ENCODE measurements around the gene GRIN3B.

GRIN3B gene

DNA sequence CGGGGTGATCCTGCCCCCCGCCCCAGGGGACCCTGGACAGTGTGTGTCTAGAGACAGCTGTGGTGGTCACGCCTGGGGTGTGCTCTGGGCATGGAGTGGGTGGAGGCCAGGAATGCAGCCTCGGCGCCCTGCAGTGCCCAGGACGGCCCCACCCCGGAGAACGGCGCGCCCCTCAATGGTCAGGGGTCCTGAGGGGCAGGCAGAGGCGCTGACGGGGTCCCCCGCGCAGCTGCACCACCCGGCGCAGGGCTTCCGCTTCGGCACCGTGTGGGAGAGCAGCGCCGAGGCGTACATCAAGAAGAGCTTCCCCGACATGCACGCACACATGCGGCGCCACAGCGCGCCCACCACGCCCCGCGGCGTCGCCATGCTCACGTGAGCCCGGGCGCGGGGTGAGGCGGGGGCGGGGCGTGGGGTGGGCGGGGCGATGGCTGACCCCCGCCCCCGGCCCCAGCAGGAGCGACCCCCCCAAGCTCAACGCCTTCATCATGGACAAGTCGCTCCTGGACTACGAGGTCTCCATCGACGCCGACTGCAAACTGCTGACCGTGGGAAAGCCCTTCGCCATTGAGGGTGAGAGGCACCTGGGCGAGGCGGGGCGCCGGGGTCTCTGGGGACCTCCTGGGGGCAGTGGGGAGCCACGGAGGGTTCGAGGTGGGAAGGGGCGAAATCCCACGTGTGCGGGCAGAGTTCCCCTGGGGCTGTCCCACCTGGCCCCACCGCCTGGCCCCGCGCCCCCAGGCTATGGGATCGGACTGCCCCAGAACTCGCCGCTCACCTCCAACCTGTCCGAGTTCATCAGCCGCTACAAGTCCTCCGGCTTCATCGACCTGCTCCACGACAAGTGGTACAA, 7.4 kb downstream of the GRIN3B start:
- no peak for DNase-seq (ENCODE audit: low spot score)

DNA sequence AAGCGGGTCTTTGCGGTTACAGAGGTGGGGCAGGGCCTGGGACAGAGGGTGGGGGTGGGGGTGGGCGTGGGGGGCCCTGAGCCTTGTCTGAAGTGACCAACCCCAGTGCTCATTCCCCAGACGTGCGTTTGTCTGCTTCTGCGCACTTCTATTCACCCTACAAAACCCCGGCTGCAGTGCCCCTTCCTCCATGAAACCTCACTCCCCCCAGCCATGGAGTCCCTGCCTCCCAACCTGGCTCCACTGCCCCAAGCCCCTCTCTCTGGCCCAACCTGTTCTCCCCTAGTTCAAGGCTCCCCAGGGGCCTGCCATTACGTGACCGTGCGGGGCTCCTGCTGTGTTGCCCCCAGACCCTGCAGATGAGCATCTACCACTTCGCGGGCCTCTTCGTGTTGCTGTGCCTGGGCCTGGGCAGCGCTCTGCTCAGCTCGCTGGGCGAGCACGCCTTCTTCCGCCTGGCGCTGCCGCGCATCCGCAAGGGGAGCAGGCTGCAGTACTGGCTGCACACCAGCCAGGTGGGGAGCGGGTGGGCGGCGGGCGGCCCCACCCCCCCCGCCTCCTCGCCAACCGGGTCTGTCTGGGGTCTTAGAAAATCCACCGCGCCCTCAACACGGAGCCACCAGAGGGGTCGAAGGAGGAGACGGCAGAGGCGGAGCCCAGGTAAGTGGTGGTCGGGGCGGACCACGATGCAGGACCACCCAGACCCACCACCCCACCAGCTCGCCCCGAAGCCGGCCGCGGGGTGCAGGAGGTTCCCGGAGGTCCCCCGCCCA, 8.2 kb downstream of the GRIN3B start:
- no peak for DNase-seq (ENCODE audit: low spot score)

DNA sequence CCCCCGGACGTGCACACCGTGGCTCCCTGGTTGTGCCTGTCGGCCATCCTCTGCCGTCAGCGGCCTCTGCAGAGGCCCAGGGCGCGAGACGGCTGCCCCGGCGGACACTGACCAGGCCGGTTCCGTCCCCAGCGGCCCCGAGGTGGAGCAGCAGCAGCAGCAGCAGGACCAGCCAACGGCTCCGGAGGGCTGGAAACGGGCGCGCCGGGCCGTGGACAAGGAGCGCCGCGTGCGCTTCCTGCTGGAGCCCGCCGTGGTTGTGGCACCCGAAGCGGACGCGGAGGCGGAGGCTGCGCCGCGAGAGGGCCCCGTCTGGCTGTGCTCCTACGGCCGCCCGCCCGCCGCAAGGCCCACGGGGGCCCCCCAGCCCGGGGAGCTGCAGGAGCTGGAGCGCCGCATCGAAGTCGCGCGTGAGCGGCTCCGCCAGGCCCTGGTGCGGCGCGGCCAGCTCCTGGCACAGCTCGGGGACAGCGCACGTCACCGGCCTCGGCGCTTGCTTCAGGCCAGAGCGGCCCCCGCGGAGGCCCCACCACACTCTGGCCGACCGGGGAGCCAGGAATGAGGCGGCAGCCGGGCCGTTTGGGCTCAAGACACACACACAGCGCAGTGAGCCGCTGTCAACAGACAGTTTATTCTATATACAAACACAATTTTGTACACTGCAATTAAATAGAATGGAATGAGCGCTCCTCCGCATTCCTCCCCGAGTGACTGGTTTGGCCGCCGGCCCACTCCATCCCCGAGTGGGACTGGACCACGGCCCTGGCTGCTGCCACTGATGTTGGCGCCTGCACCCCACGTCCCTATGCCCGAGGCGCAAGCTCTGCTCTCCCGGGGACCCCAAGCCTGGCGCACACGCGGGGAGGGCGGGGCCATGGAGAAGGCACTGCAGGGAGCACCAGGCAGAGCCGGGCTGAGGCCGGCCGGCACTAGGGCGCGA, 9.1 kb downstream of the GRIN3B start:
- no peak for DNase-seq (ENCODE audit: low spot score)

DNA sequence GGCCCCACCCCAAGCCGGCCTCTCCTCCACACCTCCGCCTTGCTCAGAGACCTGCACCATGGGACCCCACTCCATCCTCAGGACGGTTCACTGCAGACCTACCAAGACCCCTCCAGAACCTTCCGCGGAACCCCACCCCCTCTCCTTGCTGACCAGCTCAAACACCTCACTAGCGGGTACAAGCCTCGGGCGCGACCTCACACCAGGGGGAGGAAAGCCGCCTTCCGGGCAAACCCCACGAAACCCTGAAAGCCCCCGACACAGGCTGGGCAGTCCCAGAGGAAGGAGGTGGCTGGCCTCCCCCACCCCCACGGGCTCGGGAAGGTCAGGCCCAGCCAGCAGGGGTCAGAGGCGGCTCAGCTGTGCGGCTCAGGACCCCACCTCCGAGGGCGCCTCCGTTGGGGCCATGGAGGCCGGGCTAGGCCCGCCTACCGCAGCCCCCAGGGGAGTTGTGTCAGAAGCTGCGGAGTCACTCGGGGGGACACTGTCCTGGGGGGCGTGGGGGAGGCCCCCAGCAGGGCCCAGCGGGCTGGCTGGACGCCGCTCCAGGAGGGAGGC, 9.8 kb downstream of the GRIN3B start:
- DNase-seq (ENCODE audit: low spot score) = no peak

DNA sequence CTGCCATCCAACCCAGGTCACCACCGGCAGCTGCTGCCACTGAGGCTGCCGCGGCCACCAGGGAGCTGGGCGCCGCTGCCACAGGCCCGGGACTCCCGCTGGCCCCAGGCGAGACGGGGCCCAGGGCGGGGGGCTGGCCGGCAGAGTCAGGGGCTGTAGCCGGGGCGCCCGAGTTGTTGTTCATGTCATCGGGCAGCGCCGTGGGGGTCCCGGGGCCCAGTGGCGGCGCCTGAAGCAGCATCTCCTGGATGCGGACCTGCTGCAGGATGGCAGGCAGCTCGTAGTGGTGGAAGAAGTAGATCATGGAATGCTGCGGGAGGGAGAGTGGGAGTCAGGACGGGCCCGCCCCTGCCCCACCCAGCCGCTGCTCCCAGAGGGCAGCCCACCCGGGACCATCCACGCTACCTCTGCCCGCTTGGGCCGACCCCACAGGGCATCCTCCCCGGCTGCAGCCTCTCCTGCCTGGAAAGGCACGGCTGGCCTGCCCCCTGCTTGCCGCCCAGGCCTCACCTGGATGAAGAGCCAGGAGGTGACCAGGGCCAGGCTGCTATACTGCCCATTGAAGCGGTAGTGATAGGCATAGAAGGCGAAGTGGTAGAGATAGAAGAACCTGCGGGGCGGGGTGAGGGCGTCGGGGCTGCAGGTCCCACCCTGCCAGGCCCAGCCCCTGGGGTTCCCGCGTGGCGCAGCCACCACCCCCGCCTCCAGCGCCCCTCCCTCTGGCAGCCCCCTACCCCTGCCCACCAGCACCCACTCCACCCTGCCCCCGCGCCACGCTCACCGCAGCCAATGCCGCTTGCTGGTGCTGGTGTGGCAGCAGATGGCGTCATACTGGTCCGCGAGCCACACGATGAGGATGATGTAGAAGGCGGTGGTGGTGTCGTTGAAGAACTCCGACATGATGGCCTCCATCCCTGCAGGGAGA, 10.6 kb downstream of the GRIN3B start:
- DNase-seq (ENCODE audit: low spot score) = no peak

DNA sequence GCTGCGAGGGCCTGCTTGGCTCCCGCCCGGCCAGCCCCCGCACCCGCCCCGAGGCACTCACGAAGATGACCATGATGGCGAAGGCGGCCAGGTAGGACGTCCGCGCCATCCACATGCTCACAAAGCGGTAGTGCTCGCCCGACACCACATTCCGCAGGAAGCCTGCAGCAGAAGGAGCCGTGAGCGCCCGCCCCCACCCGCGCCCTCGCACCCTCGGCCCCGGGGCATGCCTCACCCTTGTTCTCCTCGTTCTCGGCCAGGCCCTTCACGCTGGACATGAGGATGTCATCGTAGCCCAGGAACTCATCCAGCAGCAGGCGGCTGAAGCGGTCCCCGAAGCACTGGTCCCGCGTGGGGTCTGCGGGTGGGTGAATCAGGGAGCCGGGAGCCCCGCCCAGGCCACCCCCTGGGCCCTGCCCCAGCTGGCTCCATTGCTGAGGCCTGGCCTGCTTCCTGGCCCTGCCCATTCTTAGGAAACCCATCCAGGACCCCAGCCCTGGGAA, 11.7 kb downstream of the GRIN3B start:
- no peak for DNase-seq (ENCODE audit: low spot score)

DNA sequence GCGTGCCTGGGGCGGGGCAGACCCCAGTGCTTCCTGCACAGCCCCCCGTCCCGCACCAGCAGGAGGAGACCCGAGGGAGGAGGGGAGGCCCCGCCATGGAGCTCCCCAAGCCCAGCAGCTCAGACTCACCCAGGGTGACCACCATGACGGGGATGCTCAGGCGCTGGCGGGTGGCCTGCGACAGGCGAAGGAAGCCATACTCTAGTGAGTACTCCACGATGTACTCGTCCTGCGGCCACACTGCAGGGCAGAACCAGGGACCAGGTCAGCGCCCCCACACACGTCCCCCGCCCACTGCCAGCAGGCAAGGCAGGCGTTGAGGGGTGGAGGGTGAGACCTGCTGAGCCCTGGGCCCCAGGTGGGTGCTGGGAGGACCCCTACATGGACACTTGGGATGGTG, 12.1 kb downstream of the GRIN3B start:
- no peak for DNase-seq (ENCODE audit: low spot score)

DNA sequence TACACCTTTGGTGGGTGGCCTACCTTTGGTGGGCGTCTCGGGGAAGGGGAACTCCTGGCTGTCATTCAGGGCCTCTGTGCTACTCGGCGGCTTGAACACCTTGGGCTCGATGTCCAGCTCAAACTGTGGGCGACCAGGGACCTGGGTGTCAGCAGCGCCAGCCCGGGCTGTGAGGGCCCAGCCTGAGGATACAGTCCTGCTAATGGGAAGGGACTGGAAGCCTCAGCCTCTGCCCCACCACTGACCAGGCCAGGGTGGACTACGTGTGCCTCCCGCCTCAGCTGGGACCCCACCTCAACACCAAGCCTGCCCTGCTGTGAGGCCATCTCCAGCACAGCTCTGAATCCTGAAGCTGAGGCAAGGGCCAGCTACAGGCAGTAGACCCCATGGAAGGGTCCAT, 13.0 kb downstream of the GRIN3B start:
- no peak for DNase-seq (ENCODE audit: low spot score)

DNA sequence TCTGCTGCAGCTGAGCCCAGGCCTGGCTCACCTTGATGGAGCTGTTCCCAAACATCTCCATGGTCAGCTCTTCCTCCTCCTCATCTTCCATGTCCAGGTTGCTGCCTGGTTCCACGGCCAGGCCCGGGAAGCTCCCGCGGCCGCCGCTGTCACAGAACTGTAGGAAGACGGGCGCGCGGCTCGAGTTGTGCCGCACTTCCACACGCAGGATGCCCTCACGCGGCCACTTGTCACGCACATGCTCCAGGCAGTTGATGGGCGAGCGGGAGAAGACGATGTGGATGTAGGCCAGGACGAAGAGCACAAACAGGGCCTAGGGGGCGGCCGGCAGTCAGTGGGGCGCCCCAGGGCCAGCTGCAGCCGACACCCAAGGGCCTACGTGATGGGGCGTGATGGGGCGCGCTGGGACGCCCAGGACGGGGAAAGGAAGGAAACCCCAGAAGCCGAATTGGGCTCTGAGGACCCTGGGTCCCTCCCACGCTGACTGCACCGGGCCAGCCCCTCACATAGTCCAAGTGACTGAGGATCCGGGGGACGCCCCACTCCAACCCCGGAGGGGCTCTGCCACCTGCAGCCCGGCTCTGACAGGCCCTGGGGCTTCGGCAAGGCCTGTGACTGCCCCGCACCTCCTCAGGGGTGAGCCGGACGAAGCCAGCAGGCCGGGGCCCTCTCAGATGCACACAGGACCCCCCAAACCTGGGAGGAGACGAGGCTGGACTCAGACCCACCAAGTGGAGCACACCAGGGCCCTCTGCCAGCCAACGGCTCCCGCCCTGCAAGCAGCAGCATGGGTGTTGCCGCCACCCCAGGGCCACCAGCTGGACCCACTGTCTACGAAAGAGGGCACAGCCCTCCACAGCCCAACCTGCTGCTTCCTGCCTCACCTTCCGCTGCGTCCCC, 14.2 kb downstream of the GRIN3B start:
- no peak for DNase-seq (ENCODE audit: low spot score)

DNA sequence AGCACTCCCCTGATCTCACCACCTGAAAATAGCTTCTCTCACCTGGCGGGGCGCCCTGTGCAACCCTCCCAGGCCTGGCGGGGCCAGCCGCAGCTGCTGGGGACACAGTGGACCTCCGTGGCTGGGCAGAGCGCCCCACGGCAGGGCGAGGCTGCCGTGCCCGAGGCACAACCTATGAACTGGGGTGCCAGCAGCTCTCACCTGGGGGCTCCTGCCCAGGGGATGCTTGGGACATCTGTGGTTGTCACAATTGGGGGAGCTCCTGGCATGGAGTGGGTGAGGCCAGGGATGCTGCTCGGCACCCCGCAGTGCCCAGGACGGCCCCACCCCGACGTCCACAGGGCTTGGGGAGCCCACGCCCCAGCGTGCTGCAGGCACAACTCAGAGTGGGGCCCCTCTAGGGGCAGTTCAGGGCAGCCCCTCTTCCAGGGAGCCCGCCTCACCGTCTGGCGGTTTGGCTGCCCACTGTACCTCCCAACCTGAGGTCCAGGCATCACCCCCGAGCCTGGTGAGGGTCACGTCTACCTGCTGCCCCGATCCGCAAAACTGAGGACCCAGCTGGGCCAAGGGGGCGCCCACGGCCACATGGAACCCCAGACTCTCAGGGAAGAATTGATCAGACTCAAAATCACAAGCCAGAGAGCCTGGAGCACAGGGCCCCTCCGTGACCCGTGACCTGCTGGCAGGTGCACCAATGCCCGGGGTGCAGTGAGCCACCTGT, 15.0 kb downstream of the GRIN3B start:
- no peak for DNase-seq (ENCODE audit: low spot score)

DNA sequence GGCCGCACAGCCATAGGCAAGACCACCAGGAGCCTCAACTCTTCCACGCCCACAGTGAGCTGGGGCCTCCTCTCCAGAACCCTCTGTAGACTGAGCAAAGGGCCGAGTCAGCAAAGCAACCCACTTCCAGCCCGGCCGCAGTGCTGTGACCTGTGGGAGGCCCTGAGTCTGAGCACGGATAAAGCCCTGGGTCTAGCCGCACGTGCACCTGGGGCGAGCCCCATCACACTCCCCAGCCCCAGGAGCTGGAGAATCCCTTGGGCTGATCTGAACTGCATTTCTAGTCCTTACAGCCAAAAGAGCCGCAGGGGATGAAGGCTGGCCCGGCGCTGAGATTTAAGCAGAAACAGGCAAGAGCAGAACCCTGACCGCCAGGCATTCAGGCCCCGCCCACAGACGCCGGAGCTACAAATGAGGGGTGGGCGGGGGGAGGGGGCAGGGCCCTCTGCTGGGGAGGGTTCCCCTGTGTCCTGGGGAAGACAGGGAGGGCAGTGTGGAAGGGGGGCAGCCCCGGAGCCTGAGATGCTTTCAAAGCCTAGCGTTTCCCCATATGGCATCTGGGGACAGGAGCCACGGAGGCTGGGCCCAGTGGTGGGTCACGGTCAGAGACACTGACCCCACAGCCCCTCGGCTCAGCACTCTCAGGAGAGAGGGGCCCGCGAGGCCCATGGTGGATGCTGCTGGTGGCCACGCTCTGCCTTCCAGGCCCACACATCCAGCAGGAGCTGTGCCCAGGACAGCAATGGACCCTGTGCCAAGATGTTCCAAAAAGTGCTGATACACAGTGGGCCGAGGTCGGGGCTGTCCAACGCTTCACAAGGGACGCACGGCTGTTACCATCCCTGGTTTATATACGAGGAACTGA, 15.8 kb downstream of the GRIN3B start:
- DNase-seq (ENCODE audit: low spot score) = no peak

DNA sequence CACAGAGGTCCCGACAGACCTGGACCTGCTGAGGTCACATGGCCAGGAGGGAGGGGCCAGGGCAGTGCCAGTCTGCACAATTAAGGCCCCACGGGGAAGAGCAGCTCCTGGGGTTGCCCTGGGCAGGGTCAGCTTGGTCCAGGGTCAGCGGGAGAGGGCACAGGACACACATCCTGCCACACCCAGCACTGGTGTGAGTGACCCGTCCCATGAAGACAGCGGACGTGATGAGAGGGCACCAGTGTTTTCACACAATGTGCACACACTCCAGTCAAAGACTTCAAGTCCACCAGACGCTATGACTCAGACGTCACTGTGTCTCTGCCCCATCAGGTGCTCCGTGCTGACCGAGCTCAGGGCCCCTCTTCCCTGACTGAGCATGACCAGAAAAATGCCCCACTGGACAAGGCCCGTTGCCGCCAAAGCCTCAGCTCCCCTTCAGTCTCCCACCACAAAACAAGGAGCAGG, 16.5 kb downstream of the GRIN3B start:
- DNase-seq (ENCODE audit: low spot score) = peak; percentile 59

DNA sequence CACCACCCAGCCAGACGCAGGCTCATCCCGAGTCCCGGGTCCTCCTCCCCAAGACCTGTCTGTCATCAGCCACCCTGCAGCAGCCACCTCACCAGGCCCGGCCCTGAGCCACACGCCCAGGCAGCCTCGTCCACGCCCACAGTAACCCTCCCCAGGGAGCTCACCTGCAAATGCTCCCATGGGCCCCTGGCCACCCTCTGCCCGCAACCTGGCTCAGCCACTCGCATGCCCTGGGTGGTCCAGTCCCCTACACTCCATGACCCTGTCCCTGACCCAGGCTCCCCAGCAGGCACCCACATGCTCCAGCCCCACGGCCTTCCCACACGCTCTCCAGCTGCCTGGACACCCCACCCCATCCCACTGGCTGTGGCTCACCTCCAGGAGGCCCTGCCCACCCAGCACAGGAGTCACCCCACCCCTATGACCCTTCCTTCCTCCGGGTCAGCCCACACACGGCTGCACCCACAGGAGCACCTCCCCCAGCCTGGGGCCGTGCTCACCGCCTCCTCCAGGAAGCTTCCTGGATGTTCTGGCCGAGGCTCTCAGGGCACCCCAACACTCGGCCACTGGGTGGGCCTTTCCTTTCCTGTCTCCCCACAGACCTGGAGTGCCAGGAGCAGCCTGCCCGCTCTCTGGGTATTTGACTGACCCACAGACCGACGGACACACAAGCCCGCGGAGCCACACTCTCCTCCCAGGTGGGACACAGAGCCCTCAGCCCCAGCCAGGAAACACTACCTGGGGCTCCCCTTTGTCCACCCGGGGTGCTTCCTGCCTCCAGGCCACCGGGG, 17.1 kb downstream of the GRIN3B start:
- DNase-seq (ENCODE audit: low spot score) = no peak

DNA sequence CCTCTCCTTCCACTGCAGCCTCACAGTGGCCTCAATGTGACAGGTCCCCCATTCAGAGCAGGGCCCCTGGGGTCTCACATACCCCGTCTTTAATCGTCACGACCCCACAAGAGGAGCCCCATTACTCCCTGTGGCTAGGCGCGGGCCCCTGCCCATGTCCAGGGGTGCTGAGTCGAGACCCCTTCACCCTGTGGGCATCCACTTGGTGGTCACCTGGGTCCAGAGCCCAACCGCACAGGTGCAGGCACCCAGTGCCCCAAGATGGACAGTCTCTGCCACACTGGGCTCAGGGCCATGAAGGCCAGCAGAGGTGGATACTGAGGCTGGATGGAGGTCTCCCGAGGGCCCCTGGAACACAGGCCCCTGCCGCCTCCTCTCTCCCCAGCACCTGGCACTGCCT, 17.7 kb downstream of the GRIN3B start:
- DNase-seq (ENCODE audit: low spot score) = no peak

DNA sequence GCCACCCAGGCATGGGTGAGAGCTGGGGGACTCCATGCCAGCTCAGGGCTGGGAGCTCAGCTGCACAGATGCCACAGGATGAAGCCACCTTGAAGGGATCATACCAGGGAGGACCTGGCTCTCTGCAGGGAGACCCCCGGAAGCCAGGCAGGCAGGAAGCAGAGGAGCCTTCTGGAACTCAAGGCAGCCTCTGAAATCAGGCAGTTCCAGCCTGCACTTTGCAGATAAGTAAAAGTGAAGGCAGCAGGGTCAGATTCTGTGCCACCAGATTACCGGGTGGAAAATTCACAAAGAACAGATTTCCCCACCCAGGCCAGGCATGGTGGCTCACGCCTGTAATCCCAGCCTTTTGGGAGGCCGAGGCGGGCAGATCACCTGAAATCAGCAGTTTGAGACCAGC, 18.2 kb downstream of the GRIN3B start:
- no peak for DNase-seq (ENCODE audit: low spot score)

DNA sequence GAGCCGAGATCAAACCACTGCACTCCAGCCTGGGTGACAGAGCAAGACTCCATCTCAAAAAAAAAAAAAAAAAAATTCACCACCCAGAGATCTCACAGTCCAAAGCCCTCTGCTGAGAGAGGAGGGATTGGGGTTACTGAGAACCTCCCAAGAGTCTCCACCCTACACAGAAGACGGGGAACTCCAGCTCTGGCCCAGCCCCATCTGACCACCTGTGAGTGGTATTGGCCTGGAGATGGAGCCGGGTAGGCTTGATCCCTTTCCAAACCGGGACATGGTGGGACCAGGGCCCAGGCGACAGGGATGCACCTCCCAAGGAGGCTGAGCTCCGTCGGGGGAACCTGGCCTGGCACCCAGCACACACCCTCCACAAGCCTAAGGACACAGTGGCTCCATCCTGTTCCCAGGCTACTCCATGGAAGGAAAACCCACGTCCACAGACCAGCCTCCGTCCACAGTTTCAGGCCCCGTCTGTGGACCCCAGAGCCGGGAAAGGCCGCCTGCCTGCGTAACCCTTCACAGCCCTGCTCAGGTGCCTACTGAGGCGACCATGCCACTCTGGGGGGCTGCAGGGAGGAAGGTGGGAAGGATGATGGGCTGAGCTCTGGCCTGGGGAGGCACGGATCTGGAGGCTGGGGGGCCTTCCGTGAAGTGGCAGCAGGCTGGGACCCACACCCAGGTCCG, 18.9 kb downstream of the GRIN3B start:
- DNase-seq (ENCODE audit: low spot score) = no peak

DNA sequence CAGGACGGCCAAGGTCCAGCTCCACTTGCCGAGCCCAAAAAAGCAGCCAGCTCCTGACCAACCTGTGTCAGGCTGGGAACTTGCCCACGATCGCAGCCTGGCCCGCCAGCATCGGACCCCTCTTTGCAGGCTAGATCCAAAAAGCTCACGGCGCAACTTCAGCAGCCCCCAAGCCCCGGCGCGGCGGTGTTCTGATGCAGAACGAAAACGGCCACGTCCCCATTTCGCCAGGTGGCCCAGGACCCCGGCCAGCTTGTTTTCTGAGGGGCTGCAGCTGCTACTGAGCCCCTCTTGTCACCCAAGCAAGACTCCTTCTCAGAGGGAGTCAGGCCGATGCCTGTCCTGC, 19.4 kb downstream of the GRIN3B start:
- DNase-seq (ENCODE audit: low spot score) = no peak
